ENCODE measurements around the gene CAPN13.

DNA sequence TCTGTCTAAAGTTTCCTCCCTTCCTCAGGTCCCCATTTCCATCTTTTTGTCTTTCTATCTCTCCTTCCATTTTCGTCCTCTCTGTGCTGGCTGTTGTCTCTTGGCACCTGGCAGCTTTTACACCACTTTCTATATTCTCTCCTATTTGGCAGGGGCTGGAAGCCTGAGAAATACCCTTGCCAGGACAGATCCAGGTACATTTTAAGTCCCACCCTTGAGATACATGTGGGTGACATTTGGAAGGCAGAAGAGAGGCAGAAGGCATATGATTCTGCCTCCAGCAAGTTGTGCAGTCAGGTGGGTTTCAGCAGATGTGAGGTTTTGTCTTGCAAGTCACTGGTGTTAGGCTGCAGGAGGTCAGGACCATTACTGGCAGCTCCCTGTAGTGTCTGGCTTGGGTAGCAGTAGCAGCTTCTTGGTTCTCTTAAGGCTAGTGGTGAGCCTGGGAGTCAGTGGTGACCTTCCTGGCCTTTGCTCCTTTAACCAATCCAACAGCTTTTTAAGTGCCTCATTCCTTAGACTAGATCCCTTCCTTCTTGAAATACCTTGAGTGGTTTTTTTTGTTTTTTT is 90.1 kb downstream of the CAPN13 start:
- TF ChIP-seq CTCF (IDR thresholded peaks at IDR 0.05) (no peak), POLR2AphosphoS5 (IDR thresholded peaks at IDR 0.05) (no peak)

Data from breast epithelium (tissue), 3 donors.